GM21390 (cell line): ENCODE results near the gene CUTC.
"Not testable (repeated sequence)": the region's sequence is repeated elsewhere in the genome, so short reads cannot be mapped to it uniquely, and the experiment has no call there.

ENCODE experiments used
- ATAC-seq: cut with Tn5 transposase; IDR thresholded peaks from one replicate; pipeline ENCODE4 v1.9.1; 2021; ENCODE audit not compliant: unreplicated experiment

CUTC gene

GRCh38 chr10:99732033-99732842 is at the start of gene CUTC, which contains the start of gene COX15:
TSS of gene CUTC (plus strand) at chr10:99732234. CDS start at chr10:99732349, 115 bp downstream.
TSS of gene COX15 (minus strand) at chr10:99732127. CDS start at chr10:99732049, 78 bp downstream.
- ATAC-seq, result peak; percentile 81

- no peak for ATAC-seq
Measured at GRCh38 chr10:99682752-99683151, 49.3 kb upstream of the CUTC start.

- ATAC-seq, result peak; percentile 93
Measured at GRCh38 chr10:99685597-99685967, 46.5 kb upstream of the CUTC start.

GRCh38 chr10:99689461-99689860 is 42.6 kb upstream of the CUTC start:
- ATAC-seq, result no peak

- ATAC-seq, result no peak
Measured at GRCh38 chr10:99693933-99694583, 38.0 kb upstream of the CUTC start.

GRCh38 chr10:99695761-99696160 is 36.3 kb upstream of the CUTC start:
- no peak for ATAC-seq

- ATAC-seq, result no peak
Measured at GRCh38 chr10:99698504-99699080, 33.4 kb upstream of the CUTC start.

- no peak for ATAC-seq
Measured at GRCh38 chr10:99700649-99701048, 31.4 kb upstream of the CUTC start.

- no peak for ATAC-seq
Measured at GRCh38 chr10:99708428-99709012, 23.5 kb upstream of the CUTC start.

- ATAC-seq, result peak; percentile 77
Measured at GRCh38 chr10:99709480-99710229, 22.4 kb upstream of the CUTC start.

- no peak for ATAC-seq
Measured at GRCh38 chr10:99711129-99711719, 20.8 kb upstream of the CUTC start.

- ATAC-seq, result no peak
Measured at GRCh38 chr10:99714446-99714845, 17.6 kb upstream of the CUTC start.

GRCh38 chr10:99720387-99720786 is 11.6 kb upstream of the CUTC start:
- ATAC-seq, result no peak

- ATAC-seq, result no peak
Measured at GRCh38 chr10:99730026-99730425, 2.0 kb upstream of the CUTC start.

GRCh38 chr10:99731306-99732032 is 565 bp upstream of the CUTC start:
- ATAC-seq, result peak; percentile 35

- no peak for ATAC-seq
Measured at GRCh38 chr10:99733366-99733765, 1.3 kb downstream of the CUTC start.

- not testable (repeated sequence) for ATAC-seq
Measured at GRCh38 chr10:99734111-99734510, 2.1 kb downstream of the CUTC start.

- ATAC-seq, result no peak
Measured at GRCh38 chr10:99740260-99740659, 8.2 kb downstream of the CUTC start.

GRCh38 chr10:99740933-99741559 is 9.0 kb downstream of the CUTC start:
- no peak for ATAC-seq
